Coronary artery (tissue), 2 donors: ENCODE measurements around the gene TMEM14A.

Experiments used
- DNase-seq: peaks from one replicate; pipeline ENCODE4 v3.0.0-alpha.2; 2017; ENCODE audit warnings: low spot score
- H3K27ac ChIP-seq, 2 donors: fragments of 200-600 bp; sonication (generic); one replicate each; pipeline ENCODE4 v1.5.1; 2016 to 2019
- H3K4me3 ChIP-seq: fragments of 200-600 bp; sonication (generic); 2 replicates; pipeline ENCODE4 v1.5.1; 2016; ENCODE audit warnings: mild to moderate bottlenecking, moderate library complexity
- TF ChIP-seq, protein P1 (sequence below): fragments of 200-600 bp; sonication (generic); IDR thresholded peaks from one replicate; pipeline ENCODE4 v1.5.1; 2019; ENCODE audit warnings: antibody characterized with exemption

Gene TMEM14A

DNA sequence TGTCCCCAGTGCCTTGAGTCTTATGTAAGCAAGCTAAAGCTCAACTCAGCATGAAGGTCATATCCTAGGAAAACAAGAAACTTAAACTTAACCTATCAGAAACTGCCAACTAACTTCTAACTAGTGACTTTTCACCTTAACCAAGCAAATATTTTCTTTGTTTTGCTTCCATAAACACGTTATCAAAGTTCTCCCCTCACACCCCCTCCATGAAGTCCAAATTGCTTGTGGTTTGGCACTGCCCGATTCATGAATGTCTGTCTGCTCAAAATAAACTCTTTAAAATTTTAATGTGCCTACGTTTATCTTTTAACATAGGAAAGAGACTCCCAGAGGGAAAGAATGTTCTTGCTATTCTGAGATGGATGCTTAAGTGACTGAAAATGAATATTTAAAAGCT is 57.5 kb downstream of the TMEM14A start:
- H3K4me3 ChIP-seq = no peak overlapping the region
- peak overlapping the region; percentile 50 to 80 for H3K27ac ChIP-seq
- TF ChIP-seq, protein P1, sequence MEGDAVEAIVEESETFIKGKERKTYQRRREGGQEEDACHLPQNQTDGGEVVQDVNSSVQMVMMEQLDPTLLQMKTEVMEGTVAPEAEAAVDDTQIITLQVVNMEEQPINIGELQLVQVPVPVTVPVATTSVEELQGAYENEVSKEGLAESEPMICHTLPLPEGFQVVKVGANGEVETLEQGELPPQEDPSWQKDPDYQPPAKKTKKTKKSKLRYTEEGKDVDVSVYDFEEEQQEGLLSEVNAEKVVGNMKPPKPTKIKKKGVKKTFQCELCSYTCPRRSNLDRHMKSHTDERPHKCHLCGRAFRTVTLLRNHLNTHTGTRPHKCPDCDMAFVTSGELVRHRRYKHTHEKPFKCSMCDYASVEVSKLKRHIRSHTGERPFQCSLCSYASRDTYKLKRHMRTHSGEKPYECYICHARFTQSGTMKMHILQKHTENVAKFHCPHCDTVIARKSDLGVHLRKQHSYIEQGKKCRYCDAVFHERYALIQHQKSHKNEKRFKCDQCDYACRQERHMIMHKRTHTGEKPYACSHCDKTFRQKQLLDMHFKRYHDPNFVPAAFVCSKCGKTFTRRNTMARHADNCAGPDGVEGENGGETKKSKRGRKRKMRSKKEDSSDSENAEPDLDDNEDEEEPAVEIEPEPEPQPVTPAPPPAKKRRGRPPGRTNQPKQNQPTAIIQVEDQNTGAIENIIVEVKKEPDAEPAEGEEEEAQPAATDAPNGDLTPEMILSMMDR = no peak
- no peak for DNase-seq

DNA sequence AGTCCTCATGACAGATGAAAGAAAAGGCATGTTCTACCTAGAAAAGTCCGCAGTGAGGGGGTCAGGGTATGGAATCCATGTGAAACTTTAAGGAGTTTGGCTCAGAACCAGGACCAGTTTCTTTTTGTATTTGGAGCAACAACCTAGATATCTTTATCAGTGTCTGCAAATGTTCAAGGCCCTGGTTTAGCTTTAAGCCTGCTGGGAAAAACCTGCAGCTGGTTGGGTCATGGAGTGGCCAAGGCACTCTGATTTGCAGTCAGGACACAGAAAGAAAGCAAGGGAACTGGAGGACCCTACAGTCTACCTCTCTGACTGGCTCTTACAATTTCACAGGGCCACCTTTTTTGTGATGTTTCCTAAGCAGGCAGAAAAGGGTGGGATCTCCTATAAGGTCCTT is 58.7 kb downstream of the TMEM14A start:
- TF ChIP-seq, protein P1 = no peak
- Histone ChIP-seq H3K27ac (peak overlapping the region; percentile 50 to 80), H3K4me3 (no peak overlapping the region)
- no peak for DNase-seq

DNA sequence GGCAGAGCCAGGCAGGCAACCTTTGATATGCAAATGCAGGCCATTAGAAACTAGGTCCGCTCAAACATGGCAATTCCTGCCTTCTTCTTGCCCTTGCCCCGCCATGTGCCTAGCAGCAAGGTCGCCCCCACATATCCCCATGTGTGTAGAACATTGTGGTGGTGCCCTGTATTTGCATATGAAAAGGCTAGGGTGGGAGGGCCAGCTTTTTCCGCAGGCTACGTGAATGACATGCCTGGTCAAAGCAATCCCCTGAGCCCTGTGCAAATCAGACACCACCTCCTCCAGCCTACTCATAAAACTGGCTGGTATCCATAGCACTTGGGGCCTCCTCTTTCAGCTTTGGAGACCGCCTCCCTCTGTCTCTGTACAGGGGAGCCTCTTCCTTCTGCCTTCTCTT is 60.8 kb downstream of the TMEM14A start:
- no peak overlapping the region for H3K27ac ChIP-seq
- no peak for DNase-seq

DNA sequence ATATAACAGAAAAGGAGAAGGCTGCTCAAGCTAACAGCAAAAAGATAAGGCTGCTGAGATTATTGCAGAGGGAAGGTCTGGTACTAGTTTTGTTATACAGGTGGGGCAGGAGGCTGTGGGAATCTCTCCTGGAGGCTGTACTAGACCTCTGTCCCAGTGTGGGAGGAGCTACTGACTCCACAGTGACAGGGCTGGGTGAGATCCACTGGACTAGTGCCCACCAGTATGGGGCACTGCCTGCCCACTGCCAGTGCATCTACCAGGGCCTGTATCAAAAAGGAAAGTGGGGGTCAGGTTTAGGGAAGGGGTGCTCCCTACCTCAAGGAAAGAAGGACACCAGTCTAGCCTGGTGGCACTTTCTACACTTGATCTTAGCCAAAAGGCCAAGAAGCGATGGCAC is 62.3 kb downstream of the TMEM14A start:
- TF ChIP-seq, protein P1 = no peak
- no peak overlapping the region for H3K4me3 ChIP-seq
- no peak for DNase-seq
- H3K27ac ChIP-seq = no peak overlapping the region

More for the DNA sequence above, 60.8 kb downstream of the TMEM14A start:
- H3K4me3 ChIP-seq = no peak overlapping the region
- TF ChIP-seq, protein P1 = no peak

DNA sequence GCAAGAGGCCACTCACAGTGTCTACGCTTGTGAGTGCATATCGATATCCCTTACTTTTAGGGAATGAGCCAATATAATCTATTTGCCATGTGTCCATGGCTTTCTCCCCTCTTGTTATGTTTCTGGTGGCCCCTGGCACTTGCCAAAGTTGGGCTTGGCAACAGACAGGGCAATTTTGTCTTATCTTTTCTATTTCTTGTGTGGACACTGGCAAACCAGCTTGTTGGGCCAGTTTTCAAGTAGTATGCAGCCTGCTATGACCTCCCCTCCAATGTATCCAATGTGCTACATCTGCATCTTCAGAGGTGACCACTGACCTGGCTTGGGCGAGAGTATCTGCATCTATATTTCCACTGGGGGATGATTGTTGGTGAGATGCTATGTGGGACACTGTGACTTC is 63.2 kb downstream of the TMEM14A start:
- H3K4me3 ChIP-seq = no peak overlapping the region
- DNase-seq = no peak
- TF ChIP-seq, protein P1 = no peak
- H3K27ac ChIP-seq = no peak overlapping the region

DNA sequence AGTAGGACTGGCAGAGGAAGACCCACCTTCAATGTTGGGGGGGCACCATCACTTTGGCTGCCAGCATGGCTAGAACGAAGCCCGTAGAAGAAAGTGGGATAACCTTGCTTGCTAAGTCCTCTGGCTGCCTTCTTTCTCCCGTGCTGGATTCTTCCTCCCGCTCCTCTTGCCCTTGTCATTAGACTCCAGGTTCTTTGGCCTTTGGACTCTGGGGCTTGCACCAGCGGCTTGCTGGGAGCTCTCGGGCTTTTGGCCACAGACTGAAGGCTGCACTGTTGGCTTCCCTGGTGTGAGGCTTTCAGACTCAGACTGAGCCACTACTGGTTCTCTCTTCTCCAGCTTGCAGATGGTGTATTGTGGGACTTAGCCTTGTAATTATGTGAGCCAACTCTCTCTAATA is 64.2 kb downstream of the TMEM14A start:
- Histone ChIP-seq H3K4me3 (no peak overlapping the region), H3K27ac (no peak overlapping the region)
- TF ChIP-seq, protein P1 = no peak
- no peak for DNase-seq

DNA sequence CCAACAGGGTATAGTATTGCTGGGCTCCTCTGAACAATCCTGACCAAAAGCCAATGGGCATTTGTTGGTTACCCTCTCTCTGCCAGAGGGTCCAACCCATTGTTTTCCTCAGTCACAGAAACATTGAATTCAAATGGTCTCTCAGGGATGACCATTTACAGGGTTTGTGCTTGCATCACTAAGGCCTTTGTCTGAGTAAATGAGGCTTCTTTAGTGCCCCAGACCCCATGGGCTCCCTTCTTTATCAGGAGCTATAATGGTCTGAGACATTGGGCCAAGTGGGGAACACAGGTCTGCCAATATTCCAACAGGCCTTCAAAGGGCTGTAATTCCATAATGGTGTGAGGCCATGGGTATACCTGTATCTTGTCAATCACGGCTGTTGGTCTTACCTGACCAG is 65.2 kb downstream of the TMEM14A start:
- TF ChIP-seq, protein P1 = no peak
- Histone ChIP-seq H3K27ac (no peak overlapping the region), H3K4me3 (no peak overlapping the region)
- DNase-seq = no peak
